Loucy (cell line): ENCODE results near the gene HEATR5A.
"Not testable (repeated sequence)": the region's sequence is repeated elsewhere in the genome, so short reads cannot be mapped to it uniquely, and the experiment has no call there.

Source experiments
- H2AFZ ChIP-seq: fragments of 200-600 bp; sonication (generic); 2 replicates; pipeline ENCODE4 v1.6.0; 2016; ENCODE audit warnings: antibody characterized with exemption, mild to moderate bottlenecking, low read length, moderate library complexity
- H3F3A ChIP-seq: fragments of 200-600 bp; 2 replicates; pipeline ENCODE4 v1.6.0; 2016; ENCODE audit warnings: antibody characterized with exemption, low read depth, mild to moderate bottlenecking
- H3K27me3 ChIP-seq: fragments of 200-600 bp; sonication (generic); 2 replicates; pipeline ENCODE4 v1.6.1; 2014; ENCODE audit warnings: low read length, mild to moderate bottlenecking; ENCODE audit not compliant: insufficient read depth, poor library complexity, severe bottlenecking
- H3K36me3 ChIP-seq: fragments of 200-600 bp; sonication (generic); 2 replicates; pipeline ENCODE4 v1.6.1; 2016; ENCODE audit warnings: low read length; ENCODE audit not compliant: insufficient read depth
- H3K4me1 ChIP-seq: fragments of 200-600 bp; sonication (generic); 2 replicates; pipeline ENCODE4 v1.5.1; 2014; ENCODE audit warnings: low read length, mild to moderate bottlenecking; ENCODE audit not compliant: insufficient read depth, poor library complexity, severe bottlenecking
- H3K4me2 ChIP-seq: fragments of 200-600 bp; sonication (generic); 2 replicates; pipeline ENCODE4 v1.6.0; 2014; ENCODE audit warnings: antibody characterized with exemption, low read length, low read depth, mild to moderate bottlenecking; ENCODE audit not compliant: poor library complexity, severe bottlenecking
- H3K4me3 ChIP-seq: fragments of 200-600 bp; sonication (generic); 2 replicates; pipeline ENCODE4 v1.5.1; 2014; ENCODE audit warnings: low read length, mild to moderate bottlenecking, mixed read lengths; ENCODE audit not compliant: poor library complexity, severe bottlenecking
- H3K79me2 ChIP-seq: fragments of 200-600 bp; sonication (generic); 2 replicates; pipeline ENCODE4 v1.6.1; 2014; ENCODE audit warnings: low read length; ENCODE audit not compliant: insufficient read depth
- H3K9ac ChIP-seq: fragments of 200-600 bp; sonication (generic); 2 replicates; pipeline ENCODE4 v1.6.0; 2014; ENCODE audit warnings: mild to moderate bottlenecking, low read depth, low read length, moderate library complexity; ENCODE audit not compliant: poor library complexity, severe bottlenecking
- H3K9me2 ChIP-seq: fragments of 200-600 bp; sonication (generic); replicated peaks from 2 replicates; pipeline ENCODE4 v1.6.1; 2016; ENCODE audit warnings: low read depth, low read length, mixed read lengths
- H3K9me3 ChIP-seq: fragments of 200-600 bp; sonication (generic); 2 replicates; pipeline ENCODE4 v1.6.1; 2014; ENCODE audit warnings: mild to moderate bottlenecking, antibody characterized with exemption, low read length, low read depth; ENCODE audit not compliant: insufficient read depth
- H4K20me1 ChIP-seq: fragments of 200-600 bp; sonication (generic); 2 replicates; pipeline ENCODE4 v1.6.0; 2014; ENCODE audit warnings: antibody characterized with exemption, low read length, mild to moderate bottlenecking; ENCODE audit not compliant: insufficient read depth, poor library complexity, severe bottlenecking
- EZH2phosphoT487 ChIP-seq: fragments of 200-600 bp; IDR thresholded peaks from 2 replicates; pipeline ENCODE4 v1.6.1; 2018; ENCODE audit warnings: antibody characterized with exemption, mild to moderate bottlenecking, moderate library complexity, borderline replicate concordance
- TF ChIP-seq, protein P1 (sequence below): fragments of 200-600 bp; sonication (generic); conservative IDR thresholded peaks from 2 replicates; pipeline ENCODE4 v1.5.1; 2014; ENCODE audit warnings: mild to moderate bottlenecking, antibody characterized with exemption, low read length

The HEATR5A gene

DNA sequence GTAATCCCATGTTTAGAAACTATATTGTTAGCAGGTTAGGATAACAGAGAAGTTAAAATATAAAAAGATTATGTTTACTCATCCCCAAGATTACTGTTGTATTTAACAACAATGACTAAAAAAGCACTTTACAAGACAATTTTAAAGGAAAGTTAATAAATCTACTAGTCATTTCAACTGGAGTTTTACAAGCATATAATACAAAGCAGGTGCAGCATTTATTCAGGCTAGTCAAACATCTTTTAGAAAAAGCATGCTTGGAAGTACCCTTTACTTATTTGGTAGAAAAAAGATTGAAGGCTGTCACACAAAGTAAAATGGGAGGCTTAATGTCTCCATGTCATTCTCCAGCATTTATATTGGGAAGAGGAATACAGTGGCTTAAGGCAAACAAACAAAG is 80.6 kb downstream of the HEATR5A start:
- H3K4me1 ChIP-seq, result peaks cover 5% of the 10 kb centered on the region
- no peaks in the 10 kb centered on the region for H3K9me3 ChIP-seq
- H4K20me1 ChIP-seq, result no peaks in the 10 kb centered on the region
- no peaks in the 10 kb centered on the region for H3K9me2 ChIP-seq
- H3F3A ChIP-seq, result no peaks in the 10 kb centered on the region
- H2AFZ ChIP-seq, result no peak overlapping the region
- no peak overlapping the region for H3K9ac ChIP-seq
- TF ChIP-seq, protein P1, sequence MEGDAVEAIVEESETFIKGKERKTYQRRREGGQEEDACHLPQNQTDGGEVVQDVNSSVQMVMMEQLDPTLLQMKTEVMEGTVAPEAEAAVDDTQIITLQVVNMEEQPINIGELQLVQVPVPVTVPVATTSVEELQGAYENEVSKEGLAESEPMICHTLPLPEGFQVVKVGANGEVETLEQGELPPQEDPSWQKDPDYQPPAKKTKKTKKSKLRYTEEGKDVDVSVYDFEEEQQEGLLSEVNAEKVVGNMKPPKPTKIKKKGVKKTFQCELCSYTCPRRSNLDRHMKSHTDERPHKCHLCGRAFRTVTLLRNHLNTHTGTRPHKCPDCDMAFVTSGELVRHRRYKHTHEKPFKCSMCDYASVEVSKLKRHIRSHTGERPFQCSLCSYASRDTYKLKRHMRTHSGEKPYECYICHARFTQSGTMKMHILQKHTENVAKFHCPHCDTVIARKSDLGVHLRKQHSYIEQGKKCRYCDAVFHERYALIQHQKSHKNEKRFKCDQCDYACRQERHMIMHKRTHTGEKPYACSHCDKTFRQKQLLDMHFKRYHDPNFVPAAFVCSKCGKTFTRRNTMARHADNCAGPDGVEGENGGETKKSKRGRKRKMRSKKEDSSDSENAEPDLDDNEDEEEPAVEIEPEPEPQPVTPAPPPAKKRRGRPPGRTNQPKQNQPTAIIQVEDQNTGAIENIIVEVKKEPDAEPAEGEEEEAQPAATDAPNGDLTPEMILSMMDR, result no peak
- TF ChIP-seq EZH2phosphoT487, result no peak
- H3K4me3 ChIP-seq, result no peak overlapping the region
- no peaks in the 10 kb centered on the region for H3K27me3 ChIP-seq
- H3K4me2 ChIP-seq, result no peak overlapping the region
- no peaks in the 10 kb centered on the region for H3K36me3 ChIP-seq
- no peaks in the 10 kb centered on the region for H3K79me2 ChIP-seq

GRCh38 chr14:31337331-31337730 is 83.0 kb downstream of the HEATR5A start:
- Histone ChIP-seq H3K9ac (no peak overlapping the region), H3K9me3 (no peaks in the 10 kb centered on the region), H3K27me3 (no peaks in the 10 kb centered on the region), H3K4me3 (no peak overlapping the region), H3K9me2 (no peaks in the 10 kb centered on the region), H3K4me2 (no peak overlapping the region), H2AFZ (no peak overlapping the region), H3K79me2 (no peaks in the 10 kb centered on the region), H3K4me1 (no peaks in the 10 kb centered on the region), H4K20me1 (no peaks in the 10 kb centered on the region), H3F3A (no peaks in the 10 kb centered on the region), H3K36me3 (no peaks in the 10 kb centered on the region)
- no peak for TF ChIP-seq EZH2phosphoT487
- TF ChIP-seq, protein P1, result no peak

GRCh38 chr14:31336646-31337045 is 83.7 kb downstream of the HEATR5A start:
- Histone ChIP-seq H3K27me3 (no peaks in the 10 kb centered on the region), H3K9me2 (no peaks in the 10 kb centered on the region), H3K9ac (no peak overlapping the region), H3K79me2 (no peaks in the 10 kb centered on the region), H3K4me2 (no peak overlapping the region), H3K4me3 (no peak overlapping the region), H4K20me1 (no peaks in the 10 kb centered on the region), H3F3A (no peaks in the 10 kb centered on the region), H3K36me3 (no peaks in the 10 kb centered on the region), H2AFZ (no peak overlapping the region), H3K4me1 (no peaks in the 10 kb centered on the region), H3K9me3 (no peaks in the 10 kb centered on the region)
- TF ChIP-seq EZH2phosphoT487, result no peak

DNA sequence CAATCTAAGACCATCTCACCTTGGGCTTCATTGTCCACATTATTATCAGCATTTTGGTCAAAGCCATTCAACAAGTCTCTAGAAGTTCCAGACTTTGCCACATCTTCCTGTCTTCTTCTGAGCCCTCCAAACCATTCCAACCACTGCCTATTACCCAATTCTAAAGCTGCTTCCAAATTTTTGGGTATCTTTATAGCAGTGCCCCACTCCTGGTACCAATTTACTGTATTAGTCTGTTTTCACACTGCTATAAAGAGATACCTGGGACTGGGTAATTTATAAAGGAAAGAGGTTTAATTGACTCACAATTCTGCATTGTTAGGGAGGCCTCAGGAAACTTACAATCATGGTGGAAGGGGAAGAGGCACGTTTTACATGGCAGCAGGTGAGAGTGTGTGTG is 89.0 kb downstream of the HEATR5A start:
- H3K9me3 ChIP-seq, H3K9ac ChIP-seq, H3K4me1 ChIP-seq, H3K27me3 ChIP-seq, H4K20me1 ChIP-seq, H3K9me2 ChIP-seq, H3K4me3 ChIP-seq, H3K4me2 ChIP-seq, H3K79me2 ChIP-seq, H3F3A ChIP-seq, H3K36me3 ChIP-seq, H2AFZ ChIP-seq: not testable (repeated sequence)

DNA sequence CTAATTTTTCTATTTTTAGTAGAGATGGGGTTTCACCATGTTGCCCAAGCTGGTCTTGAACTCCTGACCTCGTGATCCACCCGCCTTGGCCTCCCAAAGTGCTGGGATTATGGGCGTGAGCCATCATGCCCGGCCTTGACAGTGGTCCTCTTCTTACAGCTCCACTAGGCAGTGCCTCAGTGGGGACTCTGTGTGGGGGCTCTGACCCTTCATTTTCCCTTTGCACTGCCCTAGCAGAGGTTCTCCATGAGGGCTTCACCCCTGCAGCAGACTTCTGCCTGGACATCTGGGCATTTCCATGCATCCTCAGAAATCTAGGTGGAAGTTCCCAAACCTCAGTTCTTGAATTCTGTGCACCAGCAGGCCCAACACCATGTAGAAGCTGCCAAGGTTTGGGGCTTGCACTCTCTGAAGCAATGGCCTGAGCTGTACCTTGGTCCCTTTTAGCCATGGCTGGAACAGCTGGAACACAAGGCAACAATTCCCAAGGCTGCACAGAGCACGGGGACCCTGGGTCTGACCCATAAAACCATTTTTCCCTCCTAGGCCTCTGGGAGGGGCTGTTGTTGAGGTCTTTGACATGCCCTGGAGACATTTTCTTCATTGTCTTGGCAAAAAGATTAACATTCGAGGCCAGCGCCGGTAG is 90.4 kb downstream of the HEATR5A start:
- H4K20me1 ChIP-seq, H3K9me3 ChIP-seq, H3K79me2 ChIP-seq, H3K36me3 ChIP-seq, H3K4me1 ChIP-seq, H3K4me3 ChIP-seq, H3K27me3 ChIP-seq, H3K9ac ChIP-seq, H3K4me2 ChIP-seq, H3F3A ChIP-seq, H2AFZ ChIP-seq, H3K9me2 ChIP-seq: not testable (repeated sequence)
